ENCODE data around the gene TRIM24.

DNA sequence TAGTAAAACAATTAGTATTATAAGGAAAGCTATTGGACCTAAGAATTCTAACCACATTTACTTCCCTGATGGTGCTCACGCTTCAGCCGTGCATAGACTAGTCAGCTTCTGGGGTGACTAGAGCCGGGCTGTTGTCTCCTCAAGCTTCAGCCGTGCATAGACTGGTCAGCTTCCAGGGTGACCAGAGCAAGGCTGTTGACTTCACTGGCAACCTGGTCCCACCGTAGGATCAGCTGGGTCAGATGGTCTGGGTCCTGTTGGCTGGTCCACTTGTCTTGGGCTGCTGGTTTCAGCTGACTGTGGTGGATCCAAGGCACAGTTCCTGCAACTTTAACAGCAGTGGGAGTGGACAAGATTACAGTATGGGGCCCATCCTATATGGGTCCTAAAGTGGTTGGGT lies 99.4 kb downstream of the TRIM24 start:
- TF ChIP-seq, protein P1, sequence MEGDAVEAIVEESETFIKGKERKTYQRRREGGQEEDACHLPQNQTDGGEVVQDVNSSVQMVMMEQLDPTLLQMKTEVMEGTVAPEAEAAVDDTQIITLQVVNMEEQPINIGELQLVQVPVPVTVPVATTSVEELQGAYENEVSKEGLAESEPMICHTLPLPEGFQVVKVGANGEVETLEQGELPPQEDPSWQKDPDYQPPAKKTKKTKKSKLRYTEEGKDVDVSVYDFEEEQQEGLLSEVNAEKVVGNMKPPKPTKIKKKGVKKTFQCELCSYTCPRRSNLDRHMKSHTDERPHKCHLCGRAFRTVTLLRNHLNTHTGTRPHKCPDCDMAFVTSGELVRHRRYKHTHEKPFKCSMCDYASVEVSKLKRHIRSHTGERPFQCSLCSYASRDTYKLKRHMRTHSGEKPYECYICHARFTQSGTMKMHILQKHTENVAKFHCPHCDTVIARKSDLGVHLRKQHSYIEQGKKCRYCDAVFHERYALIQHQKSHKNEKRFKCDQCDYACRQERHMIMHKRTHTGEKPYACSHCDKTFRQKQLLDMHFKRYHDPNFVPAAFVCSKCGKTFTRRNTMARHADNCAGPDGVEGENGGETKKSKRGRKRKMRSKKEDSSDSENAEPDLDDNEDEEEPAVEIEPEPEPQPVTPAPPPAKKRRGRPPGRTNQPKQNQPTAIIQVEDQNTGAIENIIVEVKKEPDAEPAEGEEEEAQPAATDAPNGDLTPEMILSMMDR (IDR thresholded peaks at IDR 0.05): no peak
- TF ChIP-seq POLR2A (IDR thresholded peaks at IDR 0.05) (no peak), POLR2AphosphoS5 (IDR thresholded peaks at IDR 0.05) (no peak), EP300 (IDR thresholded peaks at IDR 0.05) (no peak)
